HPDE6-E6E7 (cell line): ENCODE results near the gene SLC22A1.
A peak's percentile ranks its signal among the peaks of the same experiment; 100 is the strongest.
"Not testable (repeated sequence)": the region's sequence is repeated elsewhere in the genome, so short reads cannot be mapped to it uniquely, and the experiment has no call there.

Experiments
- DNase-seq: peaks from one replicate; pipeline ENCODE4 v3.0.0; 2011; ENCODE audit warnings: missing footprints; ENCODE audit errors: extremely low spot score

The SLC22A1 gene

GRCh38 chr6:160137989-160138835, 16.6 kb downstream of the SLC22A1 start:
- peak; percentile 31 for DNase-seq

GRCh38 chr6:160138839-160139419, 17.3 kb downstream of the SLC22A1 start:
- no peak for DNase-seq

- peak; percentile 58 for DNase-seq
Observed at GRCh38 chr6:160139420-160139851, 17.8 kb downstream of the SLC22A1 start.

GRCh38 chr6:160140493-160140892, 18.9 kb downstream of the SLC22A1 start:
- not testable (repeated sequence) for DNase-seq

GRCh38 chr6:160141001-160141726, 19.5 kb downstream of the SLC22A1 start:
- no peak for DNase-seq

GRCh38 chr6:160142115-160142715, 20.6 kb downstream of the SLC22A1 start:
- no peak for DNase-seq

- no peak for DNase-seq
Observed at GRCh38 chr6:160146454-160147145, 25.0 kb downstream of the SLC22A1 start.

GRCh38 chr6:160147146-160147536, 25.5 kb downstream of the SLC22A1 start:
- DNase-seq, result no peak

- no peak for DNase-seq
Observed at GRCh38 chr6:160154471-160154870, 32.9 kb downstream of the SLC22A1 start.

- no peak for DNase-seq
Observed at GRCh38 chr6:160156842-160157241, 35.2 kb downstream of the SLC22A1 start.

GRCh38 chr6:160160450-160160849, 38.8 kb downstream of the SLC22A1 start:
- no peak for DNase-seq

- DNase-seq, result no peak
Observed at GRCh38 chr6:160160929-160161646, 39.5 kb downstream of the SLC22A1 start.

- no peak for DNase-seq
Observed at GRCh38 chr6:160161647-160161986, 40.0 kb downstream of the SLC22A1 start.

GRCh38 chr6:160162030-160162566, 40.5 kb downstream of the SLC22A1 start:
- DNase-seq, result no peak

GRCh38 chr6:160163425-160163824, 41.8 kb downstream of the SLC22A1 start:
- no peak for DNase-seq

- no peak for DNase-seq
Observed at GRCh38 chr6:160163912-160164311, 42.3 kb downstream of the SLC22A1 start.

GRCh38 chr6:160165928-160166327, 44.3 kb downstream of the SLC22A1 start:
- not testable (repeated sequence) for DNase-seq

GRCh38 chr6:160167604-160168399, 46.2 kb downstream of the SLC22A1 start:
- DNase-seq, result no peak

- no peak for DNase-seq
Observed at GRCh38 chr6:160170018-160170680, 48.5 kb downstream of the SLC22A1 start.
